Effector memory CD4-positive, alpha-beta T cell (primary cell): ENCODE measurements around the gene FCN1.

ENCODE experiments used
- DNase-seq, 3 donors: peaks; one replicate each; pipeline ENCODE4 v3.0.0-alpha.2; 2020
- H3K27ac ChIP-seq: 2 replicates; pipeline ENCODE4 v1.7.0; 2013; ENCODE audit warnings: mild to moderate bottlenecking, low read length, moderate library complexity; ENCODE audit not compliant: insufficient read depth, poor library complexity, severe bottlenecking
- H3K27me3 ChIP-seq: replicated peaks from 2 replicates; pipeline ENCODE4 v1.7.0; 2013; ENCODE audit warnings: mild to moderate bottlenecking, low read length; ENCODE audit not compliant: insufficient read depth, control insufficient read depth, poor library complexity, severe bottlenecking
- H3K36me3 ChIP-seq: 2 replicates; pipeline ENCODE4 v1.7.0; 2013; ENCODE audit warnings: mild to moderate bottlenecking, low read length, moderate library complexity; ENCODE audit not compliant: control insufficient read depth, insufficient read depth
- H3K4me1 ChIP-seq: 2 replicates; pipeline ENCODE4 v1.7.0; 2013; ENCODE audit warnings: low read length, mild to moderate bottlenecking; ENCODE audit not compliant: control insufficient read depth, insufficient read depth, poor library complexity, severe bottlenecking
- H3K4me3 ChIP-seq: 2 replicates; pipeline ENCODE4 v1.7.0; 2013; ENCODE audit warnings: low read length, low read depth, mild to moderate bottlenecking; ENCODE audit not compliant: insufficient read depth, poor library complexity, severe bottlenecking
- H3K9me3 ChIP-seq: 2 replicates; pipeline ENCODE4 v1.7.0; 2013; ENCODE audit warnings: mild to moderate bottlenecking, low read length, moderate library complexity; ENCODE audit not compliant: control insufficient read depth

Gene FCN1

DNA sequence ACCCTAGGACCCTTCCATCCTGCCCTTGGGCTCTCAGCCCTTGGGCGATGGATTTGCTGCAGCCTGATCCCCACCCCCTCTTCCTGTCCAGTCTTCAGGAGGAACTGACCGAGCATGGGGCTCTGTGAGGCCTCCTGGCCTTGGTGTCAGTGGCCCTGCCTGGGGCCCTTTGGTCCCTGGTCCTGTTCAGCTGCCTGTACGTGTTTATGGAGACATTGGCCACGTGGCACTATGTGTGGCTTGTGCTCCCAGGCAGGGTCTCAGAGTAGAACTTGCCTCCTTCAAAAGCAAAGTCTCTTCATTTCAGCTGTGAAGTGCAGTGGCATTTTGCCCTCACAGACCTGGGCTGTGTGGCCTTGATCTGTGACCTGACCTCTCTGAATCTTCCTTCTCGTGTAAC is 26.0 kb downstream of the FCN1 start:
- no peak overlapping the region for H3K4me3 ChIP-seq
- H3K27me3 ChIP-seq: peaks cover 5% of the 10 kb centered on the region
- H3K9me3 ChIP-seq: no peaks in the 10 kb centered on the region
- no peaks in the 10 kb centered on the region for H3K36me3 ChIP-seq
- H3K27ac ChIP-seq: no peak overlapping the region
- no peak for DNase-seq
- H3K4me1 ChIP-seq: no peaks in the 10 kb centered on the region

GRCh38 chr9:134891053-134891452 is 26.7 kb downstream of the FCN1 start:
- no peak for DNase-seq
- Histone ChIP-seq H3K4me1 (no peaks in the 10 kb centered on the region), H3K9me3 (no peaks in the 10 kb centered on the region), H3K36me3 (no peaks in the 10 kb centered on the region), H3K27ac (no peak overlapping the region), H3K27me3 (peaks cover 5% of the 10 kb centered on the region), H3K4me3 (no peak overlapping the region)

GRCh38 chr9:134890155-134890495 is 27.6 kb downstream of the FCN1 start:
- no peak for DNase-seq
- no peak overlapping the region for H3K4me3 ChIP-seq
- H3K4me1 ChIP-seq: no peaks in the 10 kb centered on the region
- H3K36me3 ChIP-seq: no peaks in the 10 kb centered on the region
- no peaks in the 10 kb centered on the region for H3K9me3 ChIP-seq
- H3K27ac ChIP-seq: no peak overlapping the region
- H3K27me3 ChIP-seq: peaks cover 5% of the 10 kb centered on the region

DNA sequence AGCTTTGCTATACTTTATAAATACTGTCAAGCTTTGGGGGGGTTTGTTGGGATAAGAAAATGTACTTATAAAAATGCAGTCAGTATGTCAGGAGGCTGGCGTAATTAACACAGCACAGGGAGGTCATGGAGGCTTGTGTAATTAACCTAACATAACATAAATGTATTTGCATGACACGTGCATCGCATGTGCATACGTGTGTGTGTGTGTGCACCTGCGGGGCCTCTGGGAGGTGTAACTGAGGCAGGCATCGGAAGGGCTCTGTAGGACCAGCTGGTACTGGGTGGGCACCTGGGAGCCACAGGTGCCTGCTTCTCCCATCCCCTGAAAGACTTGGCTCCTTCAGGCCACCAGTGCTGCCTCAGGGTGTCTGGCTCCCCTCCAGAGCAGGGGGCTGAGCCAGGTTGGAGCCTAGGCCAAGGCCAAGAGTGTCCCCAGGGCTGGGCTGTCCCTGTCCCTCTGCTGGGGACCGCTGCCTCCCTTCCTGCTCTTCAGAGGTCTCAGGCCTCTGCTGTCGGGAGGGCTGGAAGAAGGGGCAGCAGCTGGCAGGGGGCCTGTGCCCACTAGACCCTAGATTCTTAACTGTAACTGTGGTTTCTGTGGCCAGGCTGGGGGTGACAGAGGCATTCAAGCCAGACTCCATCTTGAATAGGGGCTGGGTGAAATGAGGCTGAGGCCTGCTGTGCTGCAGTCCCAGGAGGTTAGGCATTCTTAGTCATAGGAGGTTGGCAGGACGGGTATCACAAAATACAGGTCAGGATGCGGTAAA is 28.1 kb downstream of the FCN1 start:
- Histone ChIP-seq H3K27me3 (peaks cover 5% of the 10 kb centered on the region), H3K36me3 (no peaks in the 10 kb centered on the region), H3K4me3 (no peak overlapping the region), H3K9me3 (no peaks in the 10 kb centered on the region), H3K4me1 (no peaks in the 10 kb centered on the region), H3K27ac (no peak overlapping the region)
- no peak for DNase-seq

GRCh38 chr9:134888603-134889190 is 29.0 kb downstream of the FCN1 start:
- Histone ChIP-seq H3K27me3 (peaks cover 5% of the 10 kb centered on the region), H3K4me3 (no peak overlapping the region), H3K9me3 (no peaks in the 10 kb centered on the region), H3K36me3 (no peaks in the 10 kb centered on the region), H3K27ac (no peak overlapping the region), H3K4me1 (no peaks in the 10 kb centered on the region)
- DNase-seq: no peak

DNA sequence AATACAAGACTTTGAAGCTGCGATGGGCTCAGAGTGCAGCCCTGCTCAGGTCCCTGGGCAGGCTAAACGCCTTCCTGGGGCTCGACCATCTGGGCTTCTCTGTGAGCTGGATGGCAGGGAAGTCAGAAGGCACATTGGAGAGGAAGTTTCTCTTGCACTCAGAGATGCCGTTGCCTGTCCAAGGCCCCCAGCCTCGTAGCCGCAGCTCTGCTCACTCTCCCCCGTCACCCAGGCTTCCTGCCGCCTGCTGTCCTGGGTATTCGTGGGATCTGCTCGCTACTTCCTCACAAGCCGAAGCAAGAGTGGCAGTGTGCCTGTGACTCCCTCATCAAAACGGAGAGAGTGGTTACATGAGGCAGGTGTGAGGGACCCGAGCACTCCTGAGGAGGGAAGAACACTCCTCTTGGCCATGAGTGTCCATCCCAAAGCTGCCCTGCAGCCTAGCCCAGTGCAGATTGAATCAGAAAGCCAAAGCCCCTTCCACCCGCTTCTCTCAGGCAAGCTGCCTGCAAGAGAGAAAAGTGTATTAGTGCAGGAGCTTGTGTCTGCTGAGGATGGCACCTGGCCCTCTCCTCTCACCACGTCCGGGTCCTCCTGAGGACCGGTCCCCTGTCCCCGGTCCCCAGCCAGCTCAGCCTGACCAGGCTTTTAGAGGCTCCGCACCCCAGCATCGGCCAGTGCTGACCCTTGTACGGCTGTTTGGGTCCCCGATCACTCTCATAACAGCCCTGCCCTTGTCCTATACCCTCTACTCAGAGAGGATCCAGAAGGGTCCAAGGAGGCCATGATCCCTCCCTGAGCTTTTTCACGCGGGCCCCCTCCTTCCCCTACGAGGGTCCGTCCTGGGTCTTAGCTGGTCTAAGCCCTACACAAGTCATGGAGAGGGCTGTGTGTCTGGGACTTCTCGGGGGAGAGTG is 29.8 kb downstream of the FCN1 start:
- DNase-seq: no peak

DNA sequence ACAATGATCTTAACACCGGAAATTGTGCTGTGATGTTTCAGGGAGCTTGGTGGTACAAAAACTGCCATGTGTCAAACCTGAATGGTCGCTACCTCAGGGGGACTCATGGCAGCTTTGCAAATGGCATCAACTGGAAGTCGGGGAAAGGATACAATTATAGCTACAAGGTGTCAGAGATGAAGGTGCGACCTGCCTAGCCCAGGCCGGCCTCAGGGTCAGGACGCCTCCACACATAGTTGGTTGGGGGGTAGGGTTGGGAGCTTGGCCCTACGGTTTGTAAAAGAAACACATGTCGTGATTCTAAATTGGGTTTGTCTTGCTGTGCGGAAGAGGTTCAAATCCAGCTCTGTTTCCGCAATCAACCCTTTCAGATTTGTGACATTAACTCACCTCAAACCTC is 30.5 kb downstream of the FCN1 start:
- Histone ChIP-seq H3K4me3 (no peak overlapping the region), H3K4me1 (no peaks in the 10 kb centered on the region), H3K9me3 (no peaks in the 10 kb centered on the region), H3K27me3 (peaks cover 2% of the 10 kb centered on the region), H3K36me3 (no peaks in the 10 kb centered on the region), H3K27ac (no peak overlapping the region)
- DNase-seq: no peak

More for the DNA sequence above, 29.8 kb downstream of the FCN1 start:
- peaks cover 5% of the 10 kb centered on the region for H3K27me3 ChIP-seq
- H3K4me3 ChIP-seq: no peak overlapping the region
- H3K9me3 ChIP-seq: no peaks in the 10 kb centered on the region
- H3K4me1 ChIP-seq: no peaks in the 10 kb centered on the region
- H3K36me3 ChIP-seq: no peaks in the 10 kb centered on the region
- H3K27ac ChIP-seq: no peak overlapping the region

- no peaks in the 10 kb centered on the region for H3K4me1 ChIP-seq
- DNase-seq: no peak
- H3K27me3 ChIP-seq: no peaks in the 10 kb centered on the region
- no peak overlapping the region for H3K27ac ChIP-seq
- no peaks in the 10 kb centered on the region for H3K9me3 ChIP-seq
- H3K36me3 ChIP-seq: no peaks in the 10 kb centered on the region
- no peak overlapping the region for H3K4me3 ChIP-seq
These were observed 31.2 kb downstream of the FCN1 start for GRCh38 chr9:134886413-134886913.

GRCh38 chr9:134885679-134886412 is 31.9 kb downstream of the FCN1 start:
- Histone ChIP-seq H3K4me1 (no peaks in the 10 kb centered on the region), H3K9me3 (no peaks in the 10 kb centered on the region), H3K27me3 (no peaks in the 10 kb centered on the region), H3K36me3 (no peaks in the 10 kb centered on the region), H3K4me3 (no peak overlapping the region), H3K27ac (no peak overlapping the region)
- no peak for DNase-seq
